RWPE1 (cell line): ENCODE data around the gene SFXN4.
A peak's percentile ranks its signal among the peaks of the same experiment; 100 is the strongest.
"Not testable (repeated sequence)": the region's sequence is repeated elsewhere in the genome, so short reads cannot be mapped to it uniquely, and the experiment has no call there.

Experiments
- CTCF ChIA-PET: fragments of 350-600 bp; sonication (Branson Sonifier 250); formaldehyde crosslinking; extraction: SDS; loops from one replicate; lab custom pipeline; 2021; lab: Yijun Ruan, JAX
- POLR2A ChIA-PET: fragments of 400-600 bp; formaldehyde crosslinking; extraction: SDS; loops from one replicate; lab custom pipeline; 2020; ENCODE audit warnings: antibody characterized with exemption; ENCODE audit not compliant: low non-redundant PET; lab: Yijun Ruan, JAX
- DNase-seq: peaks from one replicate; pipeline ENCODE4 v3.0.0; 2012; ENCODE audit warnings: low spot score
- H3K27ac ChIP-seq: fragments of 450-650 bp; 2 replicates; pipeline ENCODE4 v1.5.1; 2017
- CTCF ChIP-seq: fragments of 450-650 bp; conservative IDR thresholded peaks from 2 replicates; pipeline ENCODE4 v1.5.1; 2017; ENCODE audit warnings: low read depth, mild to moderate bottlenecking

SFXN4 gene

GRCh38 chr10:119112056-119112455 is 53.5 kb downstream of the SFXN4 start:
- ChIA-PET CTCF (interaction anchor here (0.7 kb wide), 1 partner anchor 728 kb away, joined by 4 read pairs; no protein-coding TSS in a partner anchor), POLR2A (no interaction called here)
- no peak overlapping the region for H3K27ac ChIP-seq
- no peak for DNase-seq
- no peak for TF ChIP-seq CTCF

GRCh38 chr10:119107771-119108170 is 57.7 kb downstream of the SFXN4 start:
- H3K27ac ChIP-seq, DNase-seq, CTCF ChIA-PET, POLR2A ChIA-PET: not testable (repeated sequence)

- CTCF ChIA-PET, DNase-seq, H3K27ac ChIP-seq: not testable (repeated sequence)
- POLR2A ChIA-PET: interaction anchor here (0.8 kb wide), 1 partner anchor 24 kb away, joined by 5 read pairs; no protein-coding TSS in a partner anchor
Measured at GRCh38 chr10:119107106-119107505, 58.4 kb downstream of the SFXN4 start.

GRCh38 chr10:119105899-119106298 is 59.6 kb downstream of the SFXN4 start:
- peak overlapping the region; percentile 30; the same call in 1 of the 2 replicates for H3K27ac ChIP-seq
- CTCF ChIA-PET, POLR2A ChIA-PET, DNase-seq: not testable (repeated sequence)

- H3K27ac ChIP-seq: peak overlapping the region; percentile 91; the same call in 1 of the 2 replicates
- CTCF ChIA-PET: no interaction called here
- POLR2A ChIA-PET: interaction anchor here (0.6 kb wide), 1 partner anchor 38 kb away, joined by 3 read pairs; no protein-coding TSS in a partner anchor
Measured at GRCh38 chr10:119105155-119105554, 60.4 kb downstream of the SFXN4 start.

GRCh38 chr10:119104654-119105015 is 60.9 kb downstream of the SFXN4 start:
- CTCF ChIA-PET: interaction anchor here (0.6 kb wide), 1 partner anchor 480 kb away, joined by 3 read pairs; no protein-coding TSS in a partner anchor
- no peak for DNase-seq
- peak overlapping the region; percentile 91 for H3K27ac ChIP-seq
- POLR2A ChIA-PET: interaction anchor here (0.6 to 0.8 kb wide), 2 partner anchors 20 to 38 kb away, joined by 3 to 4 read pairs; no protein-coding TSS in a partner anchor
- no peak for TF ChIP-seq CTCF

More at GRCh38 chr10:119105155-119105554, 60.4 kb downstream of the SFXN4 start:
- DNase-seq: no peak
- no peak for TF ChIP-seq CTCF

GRCh38 chr10:119103903-119104653 is 61.4 kb downstream of the SFXN4 start, which contains the start of gene DENND10:
TSS of gene DENND10 (plus strand) at chr10:119104113. CDS start at chr10:119104143, 30 bp downstream.
- peak within 1 kb of the TSS; percentile 91 for H3K27ac ChIP-seq
- CTCF ChIA-PET: interaction anchor here (0.6 to 1.1 kb wide), 2 partner anchors 21 to 481 kb away, joined by 3 to 4 read pairs; no protein-coding TSS in a partner anchor
- no peak for TF ChIP-seq CTCF
- POLR2A ChIA-PET: interaction anchor here (0.8 to 1.0 kb wide), 2 partner anchors 20 to 22 kb away, joined by 3 to 4 read pairs; no protein-coding TSS in a partner anchor
- DNase-seq: peak; percentile 99
